Peyer's patch (tissue), 4 donors: Measurements from ENCODE around the gene JPH4. TPM values are rescaled to one million over a fixed set of nuclear protein-coding genes. Genes with fewer than 3 reads are reported as not detected.
A peak's percentile ranks its signal among the peaks of the same experiment; 100 is the strongest.

ENCODE experiments used
- DNase-seq, 3 donors: peaks; one replicate each; pipeline ENCODE4 v3.0.0-alpha.2; 2017 to 2019
- H3K27ac ChIP-seq, 4 donors: fragments of 200-600 bp; sonication (generic); one replicate each; pipeline ENCODE4 v1.5.1; 2016 to 2019
- H3K27me3 ChIP-seq, 2 donors: fragments of 200-600 bp; sonication (generic); one replicate each; pipeline ENCODE4 v1.5.1; 2019
- H3K36me3 ChIP-seq, 3 donors: fragments of 200-600 bp; sonication (generic); one replicate each; pipeline ENCODE4 v1.5.1; 2016 to 2019
- H3K4me1 ChIP-seq, 4 donors: fragments of 200-600 bp; sonication (generic); one replicate each; pipeline ENCODE4 v1.5.1; 2016 to 2019
- H3K4me3 ChIP-seq, 4 donors: fragments of 200-600 bp; sonication (generic); 1 replicate in 3 of 4; 2 replicates in 1 of 4; pipeline ENCODE4 v1.5.1; 2016 to 2019; ENCODE audit warnings: mild to moderate bottlenecking in 1 of 4
- H3K9me3 ChIP-seq, 4 donors: fragments of 200-600 bp; sonication (generic); one replicate each; pipeline ENCODE4 v1.5.1; 2016 to 2019; ENCODE audit warnings: mild to moderate bottlenecking in 1 of 4
- POLR2A ChIP-seq, 2 donors: fragments of 450-650 bp; IDR thresholded peaks; one replicate each; pipeline ENCODE4 v1.5.1; 2017; ENCODE audit warnings: antibody characterized with exemption in 2 of 2, mild to moderate bottlenecking in 2 of 2, moderate library complexity in 2 of 2
- total RNA-seq, 4 donors: library from RNA; depleted of rRNA; stranded (reverse); fragments of >200 nt; gene quantifications; one replicate each; pipeline ENCODE4 v1.1.0, GENCODE V29; 2016
- TF ChIP-seq, protein P1 (sequence below), 6 experiments: fragments of 450-650 bp in 4 of 6; fragments of 200-600 bp in 2 of 6; sonication (generic) in 1 of 6; IDR thresholded peaks; one replicate each; pipeline ENCODE4 v1.5.1; 2017 to 2019; ENCODE audit warnings: antibody characterized with exemption in 6 of 6, mild to moderate bottlenecking in 3 of 6, moderate library complexity in 1 of 6

The JPH4 gene
- total RNA-seq, 4 donors from 2014 or later: 0.85 to 8.3 (median 1.5) TPM; not detected in 1

DNA sequence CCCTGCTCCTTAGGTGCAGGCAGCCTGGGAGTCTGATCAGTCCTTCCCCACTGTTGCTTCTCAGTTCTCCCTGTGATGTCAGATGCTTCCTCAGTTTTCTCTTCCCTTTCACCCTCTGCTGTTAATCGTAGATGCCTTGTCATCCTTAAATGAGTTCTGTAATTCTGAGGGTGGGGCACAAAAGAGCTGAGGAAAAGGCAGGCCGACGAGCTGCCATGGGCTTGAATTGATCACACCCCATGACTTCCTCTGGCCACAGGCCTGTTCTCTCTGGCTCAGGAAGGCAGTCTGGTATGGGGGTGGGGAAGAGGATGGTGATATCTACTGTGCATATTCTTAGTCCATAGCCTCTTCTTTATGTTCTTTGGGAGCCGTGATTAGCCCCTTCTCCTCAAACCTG, 5.8 kb downstream of the JPH4 start:
- no peaks in the 10 kb centered on the region for H3K36me3 ChIP-seq
- H3K4me3 ChIP-seq: no peak overlapping the region
- H3K27ac ChIP-seq: no peak overlapping the region
- no peaks in the 10 kb centered on the region for H3K9me3 ChIP-seq
- no peak for TF ChIP-seq POLR2A (IDR thresholded peaks at IDR 0.05)
- TF ChIP-seq, protein P1, sequence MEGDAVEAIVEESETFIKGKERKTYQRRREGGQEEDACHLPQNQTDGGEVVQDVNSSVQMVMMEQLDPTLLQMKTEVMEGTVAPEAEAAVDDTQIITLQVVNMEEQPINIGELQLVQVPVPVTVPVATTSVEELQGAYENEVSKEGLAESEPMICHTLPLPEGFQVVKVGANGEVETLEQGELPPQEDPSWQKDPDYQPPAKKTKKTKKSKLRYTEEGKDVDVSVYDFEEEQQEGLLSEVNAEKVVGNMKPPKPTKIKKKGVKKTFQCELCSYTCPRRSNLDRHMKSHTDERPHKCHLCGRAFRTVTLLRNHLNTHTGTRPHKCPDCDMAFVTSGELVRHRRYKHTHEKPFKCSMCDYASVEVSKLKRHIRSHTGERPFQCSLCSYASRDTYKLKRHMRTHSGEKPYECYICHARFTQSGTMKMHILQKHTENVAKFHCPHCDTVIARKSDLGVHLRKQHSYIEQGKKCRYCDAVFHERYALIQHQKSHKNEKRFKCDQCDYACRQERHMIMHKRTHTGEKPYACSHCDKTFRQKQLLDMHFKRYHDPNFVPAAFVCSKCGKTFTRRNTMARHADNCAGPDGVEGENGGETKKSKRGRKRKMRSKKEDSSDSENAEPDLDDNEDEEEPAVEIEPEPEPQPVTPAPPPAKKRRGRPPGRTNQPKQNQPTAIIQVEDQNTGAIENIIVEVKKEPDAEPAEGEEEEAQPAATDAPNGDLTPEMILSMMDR (IDR thresholded peaks at IDR 0.05): no peak
- peaks cover 0 to 24% of the 10 kb centered on the region in 2 donors for H3K27me3 ChIP-seq
- DNase-seq: no peak
- peaks cover 3 to 23% (median 13%) of the 10 kb centered on the region in 4 donors for H3K4me1 ChIP-seq

DNA sequence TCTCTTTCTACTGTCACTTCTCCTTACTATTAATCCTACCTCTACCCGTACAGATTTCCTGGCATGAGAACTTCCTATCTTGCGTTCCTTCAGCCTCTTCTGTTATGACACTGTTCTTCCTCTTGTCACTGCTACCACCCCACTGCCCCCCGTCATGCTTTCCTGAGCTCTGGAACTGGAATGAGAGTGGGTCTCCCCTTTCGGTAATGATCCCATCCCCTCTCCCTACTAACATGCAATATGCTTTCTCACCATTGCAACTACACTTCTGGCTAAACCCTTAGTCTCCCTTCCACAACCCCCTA, 6.1 kb downstream of the JPH4 start:
- Histone ChIP-seq H3K9me3 (no peaks in the 10 kb centered on the region), H3K4me1 (peaks cover 3 to 20% (median 12%) of the 10 kb centered on the region in 4 donors), H3K27me3 (peaks cover 0 to 20% of the 10 kb centered on the region in 2 donors), H3K27ac (no peak overlapping the region), H3K36me3 (no peaks in the 10 kb centered on the region), H3K4me3 (no peak overlapping the region)
- TF ChIP-seq, protein P1 (IDR thresholded peaks at IDR 0.05): no peak
- no peak for TF ChIP-seq POLR2A (IDR thresholded peaks at IDR 0.05)
- no peak for DNase-seq

DNA sequence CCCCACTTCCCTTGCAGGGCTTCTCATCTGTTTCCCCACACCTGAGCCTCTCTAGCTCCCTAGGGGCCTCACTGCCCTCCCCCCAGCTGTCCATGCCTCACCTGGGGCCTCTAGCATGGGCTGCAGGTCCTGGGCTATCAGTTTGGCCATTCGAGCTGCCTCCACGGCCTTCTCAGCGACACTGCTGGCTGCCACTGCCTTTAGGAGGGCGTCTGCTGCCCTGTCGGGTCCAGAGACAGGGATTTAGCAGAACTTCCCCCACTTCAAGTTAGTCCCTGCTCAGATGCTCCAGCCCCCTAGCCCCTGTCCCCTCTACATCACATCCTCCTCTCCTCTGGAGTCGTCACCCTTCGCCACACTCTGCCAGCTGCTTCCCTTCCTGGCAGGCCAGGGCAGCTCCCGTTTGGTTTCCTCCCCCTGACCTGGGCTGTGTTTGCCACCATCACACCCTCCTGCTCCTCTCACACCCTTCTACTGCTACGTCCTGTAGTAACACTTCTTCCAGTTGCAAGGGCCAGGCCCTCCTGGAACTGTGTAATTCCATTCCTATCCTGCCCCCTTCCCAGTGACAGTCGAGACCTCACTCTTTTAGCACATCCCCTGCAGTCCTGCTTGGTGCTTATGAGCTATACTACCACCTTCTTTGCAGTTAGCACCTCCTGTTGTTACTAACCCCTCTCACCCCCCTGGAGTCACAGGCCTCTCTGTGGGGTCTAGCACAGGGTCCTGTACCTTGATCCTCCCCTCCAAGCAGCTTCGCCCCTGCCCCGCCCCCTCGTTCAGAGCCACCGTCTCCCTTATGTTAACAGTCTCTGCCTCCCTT, 6.7 kb downstream of the JPH4 start:
- H3K4me3 ChIP-seq: no peak overlapping the region
- peaks cover 0 to 14% of the 10 kb centered on the region in 2 donors for H3K27me3 ChIP-seq
- no peaks in the 10 kb centered on the region for H3K36me3 ChIP-seq
- no peaks in the 10 kb centered on the region for H3K9me3 ChIP-seq
- no peak for TF ChIP-seq POLR2A (IDR thresholded peaks at IDR 0.05)
- no peak overlapping the region for H3K27ac ChIP-seq
- H3K4me1 ChIP-seq: peaks cover 2 to 16% (median 7%) of the 10 kb centered on the region in 4 donors
- no peak for DNase-seq

DNA sequence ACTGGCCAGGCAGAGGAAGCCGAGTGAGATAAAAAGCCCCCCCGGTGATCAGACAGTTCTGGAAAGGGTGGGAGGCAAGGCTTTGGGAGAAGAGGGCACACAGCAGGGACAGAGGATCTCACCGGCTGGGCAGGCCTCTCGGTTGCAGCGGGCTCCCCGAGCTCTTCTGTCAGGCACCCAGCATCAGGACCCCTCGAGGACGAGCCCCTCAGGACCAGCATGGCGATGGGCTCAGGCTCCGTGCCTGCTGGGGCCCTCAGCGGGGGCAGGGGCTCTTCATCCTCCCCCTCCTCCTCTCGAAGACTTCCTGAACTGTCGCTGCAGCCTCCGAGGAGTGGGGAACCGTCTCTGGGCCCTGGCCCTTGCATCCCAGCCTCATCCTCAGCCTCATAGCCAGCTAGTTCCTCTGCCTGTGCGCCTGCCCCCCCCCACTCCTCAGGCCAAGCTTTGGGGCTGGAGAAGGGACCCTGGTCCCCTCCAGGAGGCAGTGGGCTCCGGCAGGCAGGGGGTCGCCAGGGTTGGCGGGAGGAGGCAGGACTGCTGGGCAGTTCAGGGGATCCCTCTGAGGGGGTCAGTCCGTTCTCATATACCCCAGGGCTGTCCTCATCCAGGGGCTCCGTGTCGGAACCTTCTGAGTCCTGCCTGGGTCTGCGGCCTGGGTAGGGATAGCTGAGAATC, 7.6 kb downstream of the JPH4 start:
- DNase-seq: no peak
- TF ChIP-seq POLR2A (IDR thresholded peaks at IDR 0.05): no peak
- TF ChIP-seq, protein P1 (IDR thresholded peaks at IDR 0.05): no peak
- Histone ChIP-seq H3K4me1 (peaks cover under 1 to 11% (median 6%) of the 10 kb centered on the region in 4 donors), H3K27me3 (peaks cover 0 to 5% of the 10 kb centered on the region in 2 donors), H3K27ac (no peak overlapping the region), H3K4me3 (no peak overlapping the region), H3K9me3 (no peaks in the 10 kb centered on the region), H3K36me3 (peaks cover 0 to 3% (median 0%) of the 10 kb centered on the region in 3 donors)

DNA sequence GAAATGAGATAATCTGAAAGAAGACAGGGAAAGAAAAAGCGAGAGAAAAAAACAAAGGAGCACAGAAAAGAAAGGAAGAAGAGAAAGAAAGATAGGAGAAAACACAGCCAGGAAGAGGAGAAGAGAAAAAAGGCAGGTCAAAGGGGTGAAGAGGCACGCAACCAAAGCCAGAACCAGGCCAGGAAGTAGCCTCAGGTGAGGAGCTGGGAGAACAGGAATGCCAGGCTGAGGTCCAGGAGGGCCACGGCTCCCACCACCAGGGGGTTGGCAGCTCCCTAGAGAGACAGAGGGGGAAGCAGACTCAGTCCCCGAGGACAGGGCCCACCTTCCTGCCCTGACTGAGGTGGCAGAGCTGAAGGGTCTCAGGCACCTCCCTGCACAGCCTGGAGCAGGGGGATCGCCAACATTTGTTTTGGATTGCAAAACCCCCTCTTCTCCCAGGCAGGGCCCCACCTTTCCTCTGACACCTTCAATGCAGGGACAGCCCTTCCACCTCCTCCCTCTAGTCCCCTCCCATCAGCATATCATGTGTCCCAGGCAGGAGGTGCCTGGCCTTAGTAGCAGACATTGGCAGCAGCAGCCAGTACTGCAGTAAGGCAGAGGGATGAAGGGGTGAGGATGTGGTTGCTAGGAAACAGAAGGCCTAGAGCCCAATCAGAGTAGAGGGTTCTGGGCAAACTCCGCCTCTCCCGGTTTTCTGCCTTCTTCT, 9.0 kb downstream of the JPH4 start:
- no peak overlapping the region for H3K4me3 ChIP-seq
- TF ChIP-seq POLR2A (IDR thresholded peaks at IDR 0.05): no peak
- TF ChIP-seq, protein P1 (IDR thresholded peaks at IDR 0.05): no peak
- no peaks in the 10 kb centered on the region for H3K9me3 ChIP-seq
- peaks cover 0 to 16% (median 0%) of the 10 kb centered on the region in 3 donors for H3K36me3 ChIP-seq
- DNase-seq: peak in 1 of 3 donors; percentile 32
- H3K27me3 ChIP-seq: no peaks in the 10 kb centered on the region
- peaks cover 0 to 11% (median 6%) of the 10 kb centered on the region in 4 donors for H3K4me1 ChIP-seq
- H3K27ac ChIP-seq: no peak overlapping the region
